Measurements from ENCODE around the gene VPS9D1.
"Not testable (repeated sequence)": the region's sequence is repeated elsewhere in the genome, so short reads cannot be mapped to it uniquely, and the experiment has no call there.

GRCh38 chr16:89694784-89695085, 26.0 kb downstream of the VPS9D1 start:
- TF ChIP-seq REST (IDR thresholded peaks at IDR 0.05; ENCODE audit: borderline replicate concordance); CTCF (IDR thresholded peaks at IDR 0.05; ENCODE audit: poor library complexity, severe bottlenecking); RAD21 (conservative IDR thresholded peaks at IDR 0.05); POLR2AphosphoS5 (IDR thresholded peaks at IDR 0.05); EZH2 (IDR thresholded peaks at IDR 0.05; ENCODE audit: borderline replicate concordance, insufficient read depth, low read length, poor library complexity, severe bottlenecking); MXI1 (conservative IDR thresholded peaks at IDR 0.05; ENCODE audit: poor library complexity, severe bottlenecking); TAF1 (IDR thresholded peaks at IDR 0.05; ENCODE audit: low read depth); EP300 (conservative IDR thresholded peaks at IDR 0.05; ENCODE audit: poor library complexity, severe bottlenecking): not testable (repeated sequence)

All from neural cell (in vitro differentiated cells).